COLO668 (cell line): ENCODE data around the gene PHAF1.
A peak's percentile ranks its signal among the peaks of the same experiment; 100 is the strongest.

Experiments
- DNase-seq: peaks from one replicate; lab custom pipeline; 2025; ENCODE audit not compliant: unreplicated experiment; lab: John Stamatoyannopoulos, UW

Gene PHAF1

DNA sequence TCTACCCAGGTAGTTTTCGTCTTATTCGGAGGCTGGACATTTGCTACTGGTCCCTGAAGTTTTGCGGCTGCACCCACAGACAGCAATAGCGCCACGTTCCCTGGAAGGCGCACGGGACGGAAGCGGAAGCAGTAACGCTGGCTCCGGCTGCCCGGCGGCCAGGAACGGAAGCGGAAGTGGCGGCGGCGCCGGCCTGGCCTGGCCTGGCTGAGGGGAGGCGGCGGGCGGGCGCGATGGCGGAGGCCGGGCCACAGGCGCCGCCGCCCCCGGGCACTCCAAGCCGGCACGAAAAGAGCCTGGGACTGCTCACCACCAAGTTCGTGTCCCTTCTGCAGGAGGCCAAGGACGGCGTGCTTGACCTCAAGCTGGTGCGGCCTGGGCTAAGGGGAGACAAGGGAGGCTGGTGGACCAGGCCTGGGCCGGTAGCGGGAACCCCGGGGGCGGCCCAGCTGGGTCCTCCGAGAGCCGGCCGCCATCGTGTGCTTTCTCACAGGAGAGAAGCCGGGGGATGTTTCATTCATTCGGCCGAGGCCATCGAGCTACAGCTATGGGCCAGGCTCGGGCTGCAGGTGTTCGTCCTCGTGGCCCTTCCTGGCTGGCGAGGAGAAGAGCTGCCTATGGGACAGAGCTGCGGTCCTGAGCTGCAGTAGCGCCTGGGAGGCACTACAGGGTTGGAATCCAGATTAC is 82.4 kb downstream of the PHAF1 start, which contains the start of gene E2F4:
TSS of gene E2F4 (plus strand) at position 161 of the 687 bp plus-strand sequence. CDS start at position 234, 73 bp downstream.
- peak; percentile 96 for DNase-seq

DNA sequence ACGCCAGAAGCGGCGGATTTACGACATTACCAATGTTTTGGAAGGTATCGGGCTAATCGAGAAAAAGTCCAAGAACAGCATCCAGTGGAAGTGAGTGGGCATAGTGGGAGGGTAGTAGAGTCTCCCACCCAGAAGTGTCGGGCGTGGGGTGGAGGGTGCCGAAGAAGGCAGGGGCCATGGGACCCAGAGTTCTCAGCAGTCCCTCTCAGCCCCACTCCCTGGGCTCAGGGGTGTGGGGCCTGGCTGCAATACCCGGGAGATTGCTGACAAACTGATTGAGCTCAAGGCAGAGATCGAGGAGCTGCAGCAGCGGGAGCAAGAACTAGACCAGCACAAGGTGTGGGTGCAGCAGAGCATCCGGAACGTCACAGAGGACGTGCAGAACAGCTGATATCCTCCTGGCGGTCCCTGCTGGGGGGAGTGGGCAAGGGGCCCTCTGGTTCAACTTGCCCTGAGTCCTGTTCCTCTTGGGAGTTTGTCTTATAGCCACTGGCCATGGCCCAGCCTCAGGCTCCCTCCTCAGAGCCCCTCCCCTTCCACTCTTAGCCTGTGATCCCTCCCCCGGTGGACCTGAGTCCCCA is 83.1 kb downstream of the PHAF1 start:
- no peak for DNase-seq

DNA sequence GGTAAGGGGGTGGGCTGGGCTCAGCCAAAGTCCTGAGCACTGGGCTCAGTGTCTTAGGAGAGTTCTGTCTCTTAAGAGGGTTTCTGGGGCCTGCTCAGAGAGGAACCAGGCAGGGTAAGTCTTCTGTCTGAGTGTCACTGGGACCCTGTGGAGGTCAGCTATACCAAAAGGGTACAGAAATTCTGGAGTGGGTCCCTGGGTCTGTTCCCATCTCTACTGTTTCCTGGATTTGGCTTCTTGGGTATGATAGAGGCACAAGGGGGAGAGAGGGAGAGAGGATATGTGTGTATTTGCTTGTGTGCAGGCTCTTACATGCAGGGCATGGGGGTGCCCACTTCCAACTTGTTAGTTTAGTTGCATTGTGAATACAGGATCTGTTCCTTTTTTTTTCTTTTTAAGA is 83.8 kb downstream of the PHAF1 start:
- no peak for DNase-seq

DNA sequence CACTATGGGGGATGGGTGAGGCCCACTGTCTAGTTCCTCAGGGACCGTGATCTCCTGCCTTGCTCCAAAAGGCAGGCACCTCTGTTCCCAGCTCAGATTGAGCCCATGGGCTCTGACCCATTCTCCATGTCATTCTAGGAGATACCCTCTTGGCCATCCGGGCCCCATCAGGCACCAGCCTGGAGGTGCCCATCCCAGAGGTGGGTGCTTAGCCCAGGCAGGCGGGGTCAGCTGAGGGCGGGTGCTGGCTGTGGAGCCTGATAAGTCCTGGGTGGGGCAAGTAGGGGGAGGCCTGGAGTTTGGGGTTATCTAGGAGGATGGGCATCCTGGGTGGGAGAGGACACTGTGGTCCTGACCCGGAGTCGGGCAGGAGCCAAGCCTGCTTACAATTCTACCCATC is 84.5 kb downstream of the PHAF1 start:
- no peak for DNase-seq

DNA sequence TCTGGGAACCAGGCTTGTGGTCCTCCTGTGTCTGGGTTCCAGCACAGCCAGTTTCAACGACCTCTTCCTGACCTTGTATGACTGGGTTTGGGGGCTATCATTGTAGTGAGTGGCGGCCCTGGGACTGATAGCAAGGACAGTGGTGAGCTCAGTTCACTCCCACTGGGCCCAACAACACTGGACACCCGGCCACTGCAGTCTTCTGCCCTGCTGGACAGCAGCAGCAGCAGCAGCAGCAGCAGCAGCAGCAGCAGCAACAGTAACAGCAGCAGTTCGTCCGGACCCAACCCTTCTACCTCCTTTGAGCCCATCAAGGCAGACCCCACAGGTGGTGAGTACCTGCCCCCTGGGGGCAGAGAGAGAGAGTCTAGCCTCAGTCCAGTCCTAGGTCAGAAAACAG is 85.9 kb downstream of the PHAF1 start:
- DNase-seq = no peak

DNA sequence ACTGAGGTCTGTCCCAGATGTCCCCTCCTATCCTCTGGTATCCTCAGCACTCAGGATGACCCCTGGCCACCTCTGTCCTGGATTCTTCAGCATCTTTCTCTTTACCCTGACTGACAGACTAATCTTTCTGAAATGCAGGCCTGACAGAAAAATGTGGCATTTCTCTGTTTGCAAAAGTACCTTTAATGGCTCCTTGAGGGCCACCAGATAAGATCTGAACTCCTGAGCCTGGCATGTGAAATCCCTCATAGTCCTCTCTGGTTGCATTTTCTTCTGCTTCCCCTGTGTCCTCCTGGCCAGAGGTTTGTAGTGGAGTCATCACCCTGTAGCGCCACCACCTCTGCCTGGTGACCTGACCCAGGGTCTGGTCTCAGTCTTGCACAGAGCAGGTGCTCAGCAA is 87.1 kb downstream of the PHAF1 start:
- DNase-seq = no peak

DNA sequence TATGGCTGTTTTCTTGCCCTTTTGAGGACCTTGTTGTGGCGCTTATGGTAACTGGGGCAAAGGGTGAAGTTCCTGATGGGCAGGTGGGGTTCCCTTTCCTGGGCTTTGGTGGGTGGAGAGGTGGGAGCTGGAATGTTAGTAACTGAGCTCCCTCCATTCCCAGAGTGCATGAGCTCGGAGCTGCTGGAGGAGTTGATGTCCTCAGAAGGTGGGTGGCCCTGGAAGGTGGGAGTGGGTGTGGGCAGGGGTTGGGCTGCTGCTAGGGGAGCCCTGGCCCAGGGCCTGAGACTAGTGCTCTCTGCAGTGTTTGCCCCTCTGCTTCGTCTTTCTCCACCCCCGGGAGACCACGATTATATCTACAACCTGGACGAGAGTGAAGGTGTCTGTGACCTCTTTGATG is 88.0 kb downstream of the PHAF1 start:
- DNase-seq = no peak
